IPS-18a (cell line): ENCODE results near the gene HTD2.
"Not testable (repeated sequence)": the region's sequence is repeated elsewhere in the genome, so short reads cannot be mapped to it uniquely, and the experiment has no call there.

Source experiments
- H3K27ac ChIP-seq: one replicate; pipeline ENCODE4 v1.5.1; 2013; ENCODE audit warnings: low read length
- H3K27me3 ChIP-seq: one replicate; pipeline ENCODE4 v1.6.1; 2013; ENCODE audit warnings: mild to moderate bottlenecking, low read length; ENCODE audit not compliant: control insufficient read depth, insufficient read depth
- H3K36me3 ChIP-seq: one replicate; pipeline ENCODE4 v1.6.1; 2013; ENCODE audit warnings: low read depth, low read length; ENCODE audit not compliant: control insufficient read depth
- H3K4me1 ChIP-seq: one replicate; pipeline ENCODE4 v1.6.1; 2013; ENCODE audit warnings: low read depth, low read length; ENCODE audit not compliant: control insufficient read depth
- H3K4me3 ChIP-seq: one replicate; pipeline ENCODE4 v1.5.1; 2013; ENCODE audit warnings: low read length
- H3K9ac ChIP-seq: one replicate; pipeline ENCODE4 v1.6.1; 2013; ENCODE audit warnings: mild to moderate bottlenecking, low read length, moderate library complexity
- H3K9me3 ChIP-seq: one replicate; pipeline ENCODE4 v1.6.1; 2013; ENCODE audit warnings: low read depth, low read length; ENCODE audit not compliant: control insufficient read depth

HTD2 gene

DNA sequence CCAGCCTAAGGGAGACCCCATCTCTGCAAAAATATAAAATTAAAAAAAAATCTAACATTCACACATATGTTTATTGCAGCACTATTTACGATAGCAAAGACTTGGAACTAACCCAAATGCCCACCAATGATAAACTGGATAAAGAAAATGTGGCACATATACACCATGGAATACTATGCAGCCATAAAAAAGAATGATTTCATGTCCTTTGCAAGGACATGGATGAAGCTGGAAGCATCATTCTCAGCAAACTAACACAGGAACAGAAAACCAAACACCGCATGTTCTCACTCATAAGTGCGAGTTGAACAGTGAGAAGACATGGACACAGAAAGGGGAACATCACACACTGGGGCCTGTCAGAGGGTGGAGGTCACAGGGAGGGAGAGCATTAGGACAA lies 33.0 kb upstream of the HTD2 start:
- H3K9me3 ChIP-seq, H3K27ac ChIP-seq, H3K4me3 ChIP-seq, H3K4me1 ChIP-seq, H3K27me3 ChIP-seq, H3K36me3 ChIP-seq, H3K9ac ChIP-seq: not testable (repeated sequence)

- no peak overlapping the region for H3K9ac ChIP-seq
- no peaks in the 10 kb centered on the region for H3K4me1 ChIP-seq
- H3K36me3 ChIP-seq = no peaks in the 10 kb centered on the region
- H3K9me3 ChIP-seq = no peaks in the 10 kb centered on the region
- H3K4me3 ChIP-seq = no peak overlapping the region
- H3K27me3 ChIP-seq = no peaks in the 10 kb centered on the region
- no peak overlapping the region for H3K27ac ChIP-seq
Measured at GRCh38 chr3:58274027-58274614, 32.2 kb upstream of the HTD2 start.

- no peaks in the 10 kb centered on the region for H3K9me3 ChIP-seq
- H3K4me3 ChIP-seq = no peak overlapping the region
- H3K36me3 ChIP-seq = no peaks in the 10 kb centered on the region
- H3K4me1 ChIP-seq = no peaks in the 10 kb centered on the region
- H3K27ac ChIP-seq = no peak overlapping the region
- H3K9ac ChIP-seq = no peak overlapping the region
- H3K27me3 ChIP-seq = no peaks in the 10 kb centered on the region
Measured at GRCh38 chr3:58281069-58281468, 25.3 kb upstream of the HTD2 start.

GRCh38 chr3:58285334-58285733 lies 21.0 kb upstream of the HTD2 start:
- Histone ChIP-seq H3K9me3 (no peaks in the 10 kb centered on the region), H3K4me3 (no peak overlapping the region), H3K9ac (no peak overlapping the region), H3K4me1 (no peaks in the 10 kb centered on the region), H3K27ac (no peak overlapping the region), H3K27me3 (no peaks in the 10 kb centered on the region), H3K36me3 (no peaks in the 10 kb centered on the region)

DNA sequence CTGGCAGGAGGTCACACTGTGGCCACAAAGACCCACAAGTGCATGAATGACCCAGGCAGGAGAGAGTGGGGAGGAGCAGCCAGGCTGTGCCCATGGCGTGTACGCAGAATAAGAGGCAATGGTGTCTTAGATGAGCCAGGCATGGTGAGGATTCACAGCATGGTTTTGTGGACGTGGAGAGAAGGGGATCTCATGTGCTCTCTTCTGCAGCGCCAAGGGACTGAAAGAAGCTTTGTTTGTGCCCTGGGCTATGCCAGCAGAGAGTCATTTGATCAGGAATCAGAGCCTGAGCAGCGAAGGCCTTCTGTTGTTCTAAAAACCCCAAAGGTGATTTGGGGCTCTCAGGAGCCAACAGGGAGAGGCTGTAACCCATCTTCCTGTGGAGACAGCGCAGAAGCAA lies 19.0 kb upstream of the HTD2 start:
- H3K36me3 ChIP-seq = no peaks in the 10 kb centered on the region
- no peak overlapping the region for H3K27ac ChIP-seq
- no peak overlapping the region for H3K4me3 ChIP-seq
- H3K4me1 ChIP-seq = no peaks in the 10 kb centered on the region
- H3K9ac ChIP-seq = no peak overlapping the region
- no peaks in the 10 kb centered on the region for H3K9me3 ChIP-seq
- no peaks in the 10 kb centered on the region for H3K27me3 ChIP-seq

DNA sequence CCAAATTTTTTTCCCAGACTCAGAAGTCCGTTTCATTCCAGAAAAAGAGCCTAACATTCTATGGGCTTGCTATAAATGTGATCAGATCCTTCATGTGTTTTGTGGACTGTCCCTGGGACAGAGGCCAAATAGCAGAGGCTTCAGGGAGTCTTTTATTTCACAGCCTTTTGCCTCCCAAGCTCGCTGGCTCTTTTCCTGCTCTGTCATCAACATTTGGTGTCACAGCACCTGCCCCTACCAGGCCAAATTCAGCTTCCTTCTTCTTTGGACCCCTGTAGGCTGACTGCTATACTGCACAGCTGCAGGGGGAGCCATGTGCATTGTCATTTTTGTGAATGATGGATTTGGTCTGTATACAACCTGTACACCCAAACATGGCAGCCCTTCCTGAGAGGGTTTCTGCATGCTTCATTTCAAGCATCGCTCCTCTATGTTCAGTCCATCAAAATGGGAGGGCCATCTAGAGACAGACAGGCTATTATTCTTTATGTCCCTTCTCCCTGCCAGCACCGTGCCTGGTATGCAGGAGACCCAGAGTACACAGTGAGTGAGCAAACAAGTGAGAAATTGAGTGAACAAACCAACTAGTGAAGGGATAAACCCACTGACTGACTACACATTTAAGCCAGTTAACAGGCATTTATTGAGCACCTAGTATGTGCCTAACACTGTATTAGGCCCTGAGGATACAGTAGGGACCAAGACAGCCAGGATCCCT lies 18.1 kb upstream of the HTD2 start:
- H3K27ac ChIP-seq = no peak overlapping the region
- H3K36me3 ChIP-seq = no peaks in the 10 kb centered on the region
- no peak overlapping the region for H3K4me3 ChIP-seq

DNA sequence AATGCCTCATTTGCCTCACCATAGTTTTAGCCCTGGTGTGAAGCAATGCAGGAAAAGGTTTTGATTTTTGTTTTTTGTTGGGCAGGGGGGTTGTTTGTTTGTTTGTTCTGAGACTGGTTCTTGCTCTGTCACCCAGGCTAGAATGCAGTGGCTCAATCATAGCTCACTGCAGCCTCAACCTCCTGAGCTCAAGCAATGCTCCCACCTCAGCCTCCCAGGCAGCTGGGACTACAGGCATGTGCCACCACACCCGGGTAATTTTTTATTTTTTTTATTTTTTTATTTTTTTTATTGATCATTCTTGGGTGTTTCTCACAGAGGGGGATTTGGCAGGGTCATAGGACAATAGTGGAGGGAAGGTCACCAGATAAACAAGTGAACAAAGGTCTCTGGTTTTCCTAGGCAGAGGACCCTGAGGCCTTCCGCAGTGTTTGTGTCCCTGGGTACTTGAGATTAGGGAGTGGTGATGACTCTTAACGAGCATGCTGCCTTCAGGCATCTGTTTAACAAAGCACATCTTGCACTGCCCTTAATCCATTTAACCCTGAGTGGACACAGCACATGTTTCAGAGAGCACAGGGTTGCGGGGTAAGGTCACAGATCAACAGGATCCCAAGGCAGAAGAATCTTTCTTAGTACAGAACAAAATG lies 17.2 kb upstream of the HTD2 start:
- H3K27me3 ChIP-seq, H3K4me3 ChIP-seq, H3K9me3 ChIP-seq, H3K9ac ChIP-seq, H3K36me3 ChIP-seq, H3K4me1 ChIP-seq, H3K27ac ChIP-seq: not testable (repeated sequence)

More for the DNA sequence above, 18.1 kb upstream of the HTD2 start:
- no peaks in the 10 kb centered on the region for H3K9me3 ChIP-seq
- H3K27me3 ChIP-seq = no peaks in the 10 kb centered on the region
- no peak overlapping the region for H3K9ac ChIP-seq
- H3K4me1 ChIP-seq = no peaks in the 10 kb centered on the region

DNA sequence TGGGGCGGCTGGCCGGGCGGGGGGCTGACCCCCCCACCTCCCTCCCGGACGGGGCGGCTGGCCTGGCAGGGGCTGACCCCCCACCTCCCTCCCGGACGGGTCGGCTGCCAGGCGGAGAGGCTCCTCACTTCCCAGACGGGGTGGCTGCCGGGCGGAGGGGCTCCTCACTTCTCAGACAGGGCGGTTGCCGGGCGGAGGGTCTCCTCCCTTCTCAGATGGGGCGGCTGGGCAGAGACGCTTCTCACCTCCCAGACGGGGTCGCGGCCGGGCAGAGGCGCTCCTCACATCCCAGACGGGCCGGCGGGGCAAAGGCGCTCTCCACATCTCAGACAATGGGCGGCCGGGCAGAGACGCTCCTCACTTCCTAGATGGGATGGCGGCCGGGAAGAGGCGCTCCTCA lies 15.9 kb upstream of the HTD2 start:
- not testable (repeated sequence) for H3K4me1 ChIP-seq, H3K4me3 ChIP-seq, H3K36me3 ChIP-seq, H3K27me3 ChIP-seq, H3K9me3 ChIP-seq, H3K9ac ChIP-seq, H3K27ac ChIP-seq

DNA sequence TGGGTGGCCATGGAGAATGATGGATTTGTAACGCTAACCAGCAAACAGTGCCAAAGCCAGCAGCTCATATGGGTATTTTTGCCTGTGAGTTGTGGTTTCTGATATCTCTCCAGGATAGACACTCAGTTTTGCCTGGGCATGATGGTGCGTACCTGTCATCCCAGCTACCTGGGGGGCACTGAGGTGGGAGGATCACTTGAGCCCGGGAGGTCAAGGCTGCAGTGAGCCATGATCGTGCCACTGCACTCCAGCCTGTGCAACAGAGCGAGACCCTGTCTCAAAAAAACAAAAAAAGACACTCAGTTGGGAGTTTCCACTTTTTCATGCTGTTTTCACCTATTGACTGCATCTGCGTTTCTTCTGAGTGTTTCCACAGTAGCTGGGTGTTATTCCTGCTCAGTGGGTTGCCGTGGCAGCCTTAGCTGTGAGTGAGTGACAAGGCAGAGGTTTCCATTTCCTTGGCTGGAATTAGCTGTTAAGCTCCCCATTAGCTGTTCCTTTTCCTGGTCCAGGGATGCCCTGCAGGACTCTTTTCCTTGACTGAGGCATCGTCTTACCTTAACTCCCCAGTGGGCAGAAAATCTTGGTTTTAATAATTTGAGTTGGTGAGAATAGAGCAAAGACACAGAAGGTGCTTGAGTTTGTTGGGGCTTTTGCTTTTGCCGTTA lies 14.5 kb upstream of the HTD2 start:
- Histone ChIP-seq H3K9ac (no peak overlapping the region), H3K9me3 (no peaks in the 10 kb centered on the region), H3K36me3 (no peaks in the 10 kb centered on the region), H3K4me3 (no peak overlapping the region), H3K27me3 (no peaks in the 10 kb centered on the region), H3K27ac (no peak overlapping the region), H3K4me1 (no peaks in the 10 kb centered on the region)

DNA sequence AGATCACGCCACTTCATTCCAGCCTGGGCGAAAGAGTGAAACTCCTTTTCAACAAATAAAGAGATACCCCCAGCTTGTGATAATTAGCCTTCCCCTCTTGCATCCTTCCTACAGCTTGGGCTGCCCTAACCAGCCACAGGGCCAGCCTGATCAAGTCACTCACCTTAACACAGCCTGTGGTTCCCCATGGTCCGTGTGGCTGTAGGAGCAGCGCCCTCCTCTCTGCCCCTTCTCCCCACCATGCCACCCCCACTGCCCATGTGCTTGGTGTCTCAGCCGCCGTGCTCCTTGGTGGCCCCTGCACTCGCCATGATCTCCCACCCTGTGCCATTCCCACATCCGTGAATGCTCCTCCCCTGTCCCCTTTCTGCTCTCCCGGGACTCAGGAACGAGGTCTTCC lies 13.5 kb upstream of the HTD2 start:
- H3K4me3 ChIP-seq = no peak overlapping the region
- H3K4me1 ChIP-seq = no peaks in the 10 kb centered on the region
- no peak overlapping the region for H3K9ac ChIP-seq
- no peaks in the 10 kb centered on the region for H3K27me3 ChIP-seq
- no peak overlapping the region for H3K27ac ChIP-seq
- no peaks in the 10 kb centered on the region for H3K36me3 ChIP-seq
- no peaks in the 10 kb centered on the region for H3K9me3 ChIP-seq

- no peak overlapping the region for H3K9ac ChIP-seq
- no peaks in the 10 kb centered on the region for H3K27me3 ChIP-seq
- H3K9me3 ChIP-seq = no peaks in the 10 kb centered on the region
- no peak overlapping the region for H3K4me3 ChIP-seq
- no peaks in the 10 kb centered on the region for H3K36me3 ChIP-seq
- no peak overlapping the region for H3K27ac ChIP-seq
- no peaks in the 10 kb centered on the region for H3K4me1 ChIP-seq
Measured at GRCh38 chr3:58293516-58293915, 12.8 kb upstream of the HTD2 start.
